ENCODE results near the gene ABCB10.
"Not testable (repeated sequence)": the region's sequence is repeated elsewhere in the genome, so short reads cannot be mapped to it uniquely, and the experiment has no call there.

The ABCB10 gene

GRCh38 chr1:229574679-229575442 lies 16.4 kb upstream of the ABCB10 start:
- H3K4me2 ChIP-seq, result no peak overlapping the region
- H3K27me3 ChIP-seq, result no peaks in the 10 kb centered on the region
- H3K9ac ChIP-seq, result no peak overlapping the region
- H3K4me1 ChIP-seq, result peaks cover 18% of the 10 kb centered on the region
- H3K4me3 ChIP-seq, result no peak overlapping the region
- H3K9me3 ChIP-seq, result no peaks in the 10 kb centered on the region
- no peaks in the 10 kb centered on the region for H4K20me1 ChIP-seq
- no peak for TF ChIP-seq Cebpa-rat (IDR thresholded peaks at IDR 0.05)
- H3K36me3 ChIP-seq, result no peaks in the 10 kb centered on the region
- H3K27ac ChIP-seq, result no peak overlapping the region

- no peak overlapping the region for H3K9ac ChIP-seq
- no peak overlapping the region for H3K4me2 ChIP-seq
- no peaks in the 10 kb centered on the region for H4K20me1 ChIP-seq
- H3K4me1 ChIP-seq, result no peaks in the 10 kb centered on the region
- H3K27me3 ChIP-seq, result no peaks in the 10 kb centered on the region
- no peak overlapping the region for H3K27ac ChIP-seq
- H3K36me3 ChIP-seq, result no peaks in the 10 kb centered on the region
- H3K4me3 ChIP-seq, result no peak overlapping the region
- TF ChIP-seq Cebpa-rat (IDR thresholded peaks at IDR 0.05), result no peak
- no peaks in the 10 kb centered on the region for H3K9me3 ChIP-seq
Measured at GRCh38 chr1:229572286-229572685, 13.8 kb upstream of the ABCB10 start.

GRCh38 chr1:229570891-229571516 lies 12.5 kb upstream of the ABCB10 start:
- Histone ChIP-seq H3K9ac (no peak overlapping the region), H3K4me1 (no peaks in the 10 kb centered on the region), H3K27ac (no peak overlapping the region), H3K36me3 (no peaks in the 10 kb centered on the region), H3K9me3 (no peaks in the 10 kb centered on the region), H4K20me1 (no peaks in the 10 kb centered on the region), H3K27me3 (no peaks in the 10 kb centered on the region), H3K4me2 (no peak overlapping the region), H3K4me3 (no peak overlapping the region)
- no peak for TF ChIP-seq Cebpa-rat (IDR thresholded peaks at IDR 0.05)

- Histone ChIP-seq H3K27ac (no peak overlapping the region), H3K36me3 (no peaks in the 10 kb centered on the region), H3K9me3 (no peaks in the 10 kb centered on the region), H4K20me1 (no peaks in the 10 kb centered on the region), H3K27me3 (no peaks in the 10 kb centered on the region), H3K4me1 (no peaks in the 10 kb centered on the region), H3K9ac (no peak overlapping the region), H3K4me3 (no peak overlapping the region), H3K4me2 (no peak overlapping the region)
- no peak for TF ChIP-seq Cebpa-rat (IDR thresholded peaks at IDR 0.05)
Measured at GRCh38 chr1:229570305-229570704, 11.8 kb upstream of the ABCB10 start.

- H4K20me1 ChIP-seq, result no peaks in the 10 kb centered on the region
- no peaks in the 10 kb centered on the region for H3K27me3 ChIP-seq
- H3K27ac ChIP-seq, result no peak overlapping the region
- TF ChIP-seq Cebpa-rat (IDR thresholded peaks at IDR 0.05), result no peak
- H3K9ac ChIP-seq, result no peak overlapping the region
- H3K36me3 ChIP-seq, result no peaks in the 10 kb centered on the region
- H3K9me3 ChIP-seq, result no peaks in the 10 kb centered on the region
- H3K4me2 ChIP-seq, result no peak overlapping the region
- H3K4me1 ChIP-seq, result no peaks in the 10 kb centered on the region
- no peak overlapping the region for H3K4me3 ChIP-seq
Measured at GRCh38 chr1:229567109-229567868, 8.8 kb upstream of the ABCB10 start.

GRCh38 chr1:229563701-229564100 lies 5.2 kb upstream of the ABCB10 start:
- Histone ChIP-seq H3K4me1 (peaks cover 13% of the 10 kb centered on the region), H3K27me3 (no peaks in the 10 kb centered on the region), H3K27ac (no peak overlapping the region), H4K20me1 (no peaks in the 10 kb centered on the region), H3K4me3 (no peak overlapping the region), H3K4me2 (no peak overlapping the region), H3K36me3 (no peaks in the 10 kb centered on the region), H3K9ac (no peak overlapping the region), H3K9me3 (no peaks in the 10 kb centered on the region)
- TF ChIP-seq Cebpa-rat (IDR thresholded peaks at IDR 0.05), result no peak

- no peaks in the 10 kb centered on the region for H3K36me3 ChIP-seq
- peaks cover 13% of the 10 kb centered on the region for H3K4me1 ChIP-seq
- H3K27ac ChIP-seq, result no peak overlapping the region
- TF ChIP-seq Cebpa-rat (IDR thresholded peaks at IDR 0.05), result 0 out of 2 replicates have a peak, but pooled peaks have one; percentile 13
- H4K20me1 ChIP-seq, result no peaks in the 10 kb centered on the region; the same call in 1 of the 2 replicates
- no peaks in the 10 kb centered on the region for H3K27me3 ChIP-seq
- H3K4me3 ChIP-seq, result no peak overlapping the region
- no peak overlapping the region for H3K4me2 ChIP-seq
- no peaks in the 10 kb centered on the region for H3K9me3 ChIP-seq
- H3K9ac ChIP-seq, result no peak overlapping the region
Measured at GRCh38 chr1:229563241-229563640, 4.7 kb upstream of the ABCB10 start.

GRCh38 chr1:229562686-229563085 lies 4.2 kb upstream of the ABCB10 start:
- TF ChIP-seq Cebpa-rat (IDR thresholded peaks at IDR 0.05), result no peak

GRCh38 chr1:229561141-229561540 lies 2.6 kb upstream of the ABCB10 start:
- no peaks in the 10 kb centered on the region for H3K27me3 ChIP-seq
- H3K9ac ChIP-seq, result no peak overlapping the region
- H3K4me2 ChIP-seq, result no peak overlapping the region
- peaks cover 28% of the 10 kb centered on the region for H3K4me1 ChIP-seq
- no peak for TF ChIP-seq Cebpa-rat (IDR thresholded peaks at IDR 0.05)
- H3K9me3 ChIP-seq, result no peaks in the 10 kb centered on the region
- H3K36me3 ChIP-seq, result 0 out of 2 replicates have a peak, but pooled peaks cover under 1% of the 10 kb centered on the region
- H4K20me1 ChIP-seq, result peaks cover 21% of the 10 kb centered on the region
- H3K27ac ChIP-seq, result no peak overlapping the region
- H3K4me3 ChIP-seq, result no peak overlapping the region

More at GRCh38 chr1:229562686-229563085, 4.2 kb upstream of the ABCB10 start:
- H3K27me3 ChIP-seq, result no peaks in the 10 kb centered on the region
- no peaks in the 10 kb centered on the region for H3K9me3 ChIP-seq
- peaks cover 13% of the 10 kb centered on the region for H3K4me1 ChIP-seq
- no peaks in the 10 kb centered on the region for H3K36me3 ChIP-seq
- no peak overlapping the region for H3K9ac ChIP-seq
- no peak overlapping the region for H3K4me3 ChIP-seq
- no peak overlapping the region for H3K4me2 ChIP-seq
- peaks cover 5% of the 10 kb centered on the region; the same call in 1 of the 2 replicates for H4K20me1 ChIP-seq
- H3K27ac ChIP-seq, result no peak overlapping the region

GRCh38 chr1:229560124-229560523 lies 1.6 kb upstream of the ABCB10 start:
- H3K36me3 ChIP-seq, H3K9me3 ChIP-seq, H3K4me2 ChIP-seq, H3K9ac ChIP-seq, H3K4me3 ChIP-seq, H3K27ac ChIP-seq, H3K27me3 ChIP-seq: not testable (repeated sequence)
- peaks cover 31% of the 10 kb centered on the region for H4K20me1 ChIP-seq
- H3K4me1 ChIP-seq, result peaks cover 37% of the 10 kb centered on the region

GRCh38 chr1:229559336-229559801 lies 862 bp upstream of the ABCB10 start:
- H4K20me1 ChIP-seq, result peaks cover 39% of the 10 kb centered on the region
- peaks cover 42% of the 10 kb centered on the region for H3K4me1 ChIP-seq
- H3K27ac ChIP-seq, result peak overlapping the region; percentile 60; the same call in 1 of the 2 replicates
- H3K9me3 ChIP-seq, H3K27me3 ChIP-seq: not testable (repeated sequence)
- H3K4me3 ChIP-seq, result peak overlapping the region; percentile 98
- 0 out of 2 replicates have a peak, but pooled peaks cover 12% of the 10 kb centered on the region for H3K36me3 ChIP-seq
- peak overlapping the region; percentile 88 for H3K9ac ChIP-seq
- peak overlapping the region; percentile 91 for H3K4me2 ChIP-seq
